H1 (cell line): ENCODE data around the gene CYB561. TPM values are rescaled to one million over a fixed set of nuclear protein-coding genes. Genes with fewer than 3 reads are reported as not detected.

Experiments
- CBX8 ChIP-seq: fragments of 300-800, 300-1000 bp; sonication (generic); IDR thresholded peaks from 2 replicates; pipeline ENCODE4 v1.7.1; 2016; ENCODE audit warnings: low read depth, low read length, borderline replicate concordance
- JUN ChIP-seq: IDR thresholded peaks from 2 replicates; pipeline ENCODE4 v1.6.1; 2011; ENCODE audit warnings: low read depth, mild to moderate bottlenecking, improper control_type of control experiment, low read length
- SUZ12 ChIP-seq: fragments of 200-600 bp; sonication (generic); IDR thresholded peaks from 2 replicates; pipeline ENCODE4 v1.6.1; 2012; ENCODE audit warnings: mild to moderate bottlenecking, inconsistent platforms, low read length, moderate library complexity, mixed read lengths
- polyA plus RNA-seq, 7 experiments: library from polyadenylated mRNA; depleted of rRNA in 3 of 7; stranded (reverse) in 5 of 7; unstranded in 2 of 7; fragments of >200 nt in 5 of 7; fragments of 200-250 nt in 2 of 7; gene quantifications; 1 replicate in 5 of 7; 2 replicates in 1 of 7; 4 replicates in 1 of 7; pipeline versions ENCODE4 v1.2.1 to v1.2.3, GENCODE V29; 2011 to 2013; ENCODE audit warnings: missing spikeins in 2 of 7, mixed read lengths in 2 of 7
- total RNA-seq: library from RNA; stranded (reverse); fragmentation: NEBNext Ultra II Directional; extraction: Animal tissue kit (Norgen Biotek cat#: 25700); gene quantifications from 2 replicates; pipeline ENCODE4 v1.2.1, GENCODE V29; 2021

CYB561 gene
- total and polyA plus RNA-seq, 2 of the 8 experiments (the other 6 are each of a cell fraction or from before 2014, with no cell fraction given): 19.7 to 23.4 TPM

GRCh38 chr17:63493411-63493810, 47.3 kb upstream of the CYB561 start (continued):
- TF ChIP-seq SUZ12 (no peak), CBX8 (no peak), JUN (no peak)
